GM15510 (cell line): ENCODE measurements around the gene SPHK2.

Source experiments
- POLR2A ChIP-seq: IDR thresholded peaks from 3 replicates; pipeline ENCODE4 v1.6.1; 2011; ENCODE audit warnings: borderline replicate concordance; ENCODE audit not compliant: insufficient read length; ENCODE audit errors: extremely low read depth

SPHK2 gene

DNA sequence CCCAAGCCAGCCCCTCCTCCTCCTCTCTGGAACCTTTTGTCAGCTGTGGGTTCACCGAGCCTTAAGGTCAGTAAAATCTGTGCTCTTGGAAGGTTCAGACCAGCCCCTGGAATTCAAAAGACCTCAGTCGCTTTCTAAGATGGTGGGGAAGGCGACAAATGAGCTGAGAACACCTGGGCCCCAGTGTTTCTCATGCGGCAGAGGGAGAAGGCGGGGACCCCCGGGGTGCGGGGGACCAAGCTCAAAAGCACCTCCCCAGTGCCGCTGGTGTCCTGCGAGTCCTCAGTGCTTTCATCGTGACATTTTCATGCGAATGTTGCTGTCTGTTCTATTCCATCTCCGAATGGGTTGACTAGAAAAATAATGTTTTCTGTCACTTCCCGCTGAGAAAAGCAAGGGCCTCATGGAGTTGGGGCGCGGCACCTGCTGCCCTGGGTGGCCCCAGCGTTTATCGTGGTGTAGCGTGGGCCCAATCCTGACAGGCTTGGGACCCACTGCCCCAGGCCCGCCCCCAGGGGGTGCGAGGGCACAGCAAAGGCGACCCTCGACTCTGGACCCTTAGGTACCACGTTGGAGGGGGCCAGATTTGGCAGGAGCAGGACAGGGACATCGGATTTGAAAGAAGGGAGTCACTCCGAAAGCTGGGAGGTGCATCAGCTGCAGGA, 54.3 kb downstream of the SPHK2 start:
- no peak for TF ChIP-seq POLR2A

GRCh38 chr19:48674216-48674809, 55.0 kb downstream of the SPHK2 start:
- TF ChIP-seq POLR2A, result no peak

- TF ChIP-seq POLR2A, result no peak
Observed at GRCh38 chr19:48674921-48675824, 55.9 kb downstream of the SPHK2 start.

GRCh38 chr19:48676487-48676886, 57.2 kb downstream of the SPHK2 start:
- no peak for TF ChIP-seq POLR2A

- no peak for TF ChIP-seq POLR2A
Observed at GRCh38 chr19:48676887-48677286, 57.6 kb downstream of the SPHK2 start.

DNA sequence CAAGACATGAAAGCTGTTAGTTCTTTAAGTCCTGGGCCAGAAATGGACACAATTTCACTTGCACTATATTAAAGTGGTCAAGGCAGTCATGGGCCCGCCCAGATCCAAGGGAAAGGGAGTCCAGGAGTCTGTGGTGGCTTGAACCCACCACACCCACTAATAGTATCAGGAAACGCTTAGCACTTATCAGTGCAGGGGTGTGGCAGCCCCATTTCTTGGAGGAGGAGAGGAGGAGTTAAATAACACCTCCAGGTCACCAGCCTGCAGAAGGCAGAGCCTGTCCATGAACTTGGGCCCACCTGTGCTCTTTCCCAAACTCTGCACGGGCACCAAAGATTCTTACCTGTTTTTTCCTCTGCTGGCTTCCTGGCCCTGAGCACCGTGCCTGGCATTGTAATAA, 58.9 kb downstream of the SPHK2 start:
- no peak for TF ChIP-seq POLR2A
